Activated naive CD8-positive, alpha-beta T cell treated with anti-CD3 and anti-CD28 coated beads, Interleukin-2, amount 50 U/mL, for 16 hours (primary cell): ENCODE measurements around the gene GABPB2.
A peak's percentile ranks its signal among the peaks of the same experiment; 100 is the strongest.
"Not testable (repeated sequence)": the region's sequence is repeated elsewhere in the genome, so short reads cannot be mapped to it uniquely, and the experiment has no call there.

Experiments
- DNase-seq: peaks from one replicate; pipeline ENCODE4 v3.0.0-alpha.2; 2020; ENCODE audit warnings: low read depth, low spot score

GABPB2 gene

GRCh38 chr1:151060007-151060656, 10.4 kb upstream of the GABPB2 start, which contains the start of gene MLLT11:
MLLT11 (plus strand) TSS chr1:151060397; CDS start chr1:151067225, 6,828 bp downstream.
- DNase-seq, result no peak

- no peak for DNase-seq
Measured at GRCh38 chr1:151060657-151061421, 9.7 kb upstream of the GABPB2 start.

- DNase-seq, result no peak
Measured at GRCh38 chr1:151061704-151062103, 8.9 kb upstream of the GABPB2 start.

- DNase-seq, result no peak
Measured at GRCh38 chr1:151062741-151063371, 7.7 kb upstream of the GABPB2 start.

GRCh38 chr1:151065089-151065645, 5.4 kb upstream of the GABPB2 start:
- no peak for DNase-seq

GRCh38 chr1:151067185-151067584, 3.4 kb upstream of the GABPB2 start:
- DNase-seq, result no peak

GRCh38 chr1:151069103-151069486, 1.5 kb upstream of the GABPB2 start:
- no peak for DNase-seq

GRCh38 chr1:151072224-151072623, 1.7 kb downstream of the GABPB2 start:
- no peak for DNase-seq

GRCh38 chr1:151085953-151086559, 15.5 kb downstream of the GABPB2 start:
- no peak for DNase-seq

GRCh38 chr1:151097426-151097825, 26.9 kb downstream of the GABPB2 start:
- not testable (repeated sequence) for DNase-seq

- no peak for DNase-seq
Measured at GRCh38 chr1:151098126-151098525, 27.6 kb downstream of the GABPB2 start.

- DNase-seq, result no peak
Measured at GRCh38 chr1:151104630-151105029, 34.1 kb downstream of the GABPB2 start.

GRCh38 chr1:151106894-151107293, 36.3 kb downstream of the GABPB2 start:
- no peak for DNase-seq

GRCh38 chr1:151108331-151108730, 37.8 kb downstream of the GABPB2 start:
- DNase-seq, result no peak

GRCh38 chr1:151113877-151114276, 43.3 kb downstream of the GABPB2 start:
- no peak for DNase-seq

GRCh38 chr1:151124763-151125403, 54.3 kb downstream of the GABPB2 start:
- DNase-seq, result no peak

GRCh38 chr1:151128800-151129199, 58.2 kb downstream of the GABPB2 start:
- no peak for DNase-seq

- DNase-seq, result peak; percentile 87
Measured at GRCh38 chr1:151130987-151131586, 60.5 kb downstream of the GABPB2 start.

- DNase-seq, result no peak
Measured at GRCh38 chr1:151131701-151132334, 61.3 kb downstream of the GABPB2 start.

GRCh38 chr1:151132335-151133017, 61.9 kb downstream of the GABPB2 start:
- no peak for DNase-seq
